HG03045 (cell line): ENCODE data around the gene C2orf92.
"Not testable (repeated sequence)": the region's sequence is repeated elsewhere in the genome, so short reads cannot be mapped to it uniquely, and the experiment has no call there.

Experiments used
- ATAC-seq: cut with Tn5 transposase; IDR thresholded peaks from one replicate; pipeline ENCODE4 v1.9.1; 2021; ENCODE audit warnings: mild to moderate bottlenecking, moderate library complexity; ENCODE audit not compliant: unreplicated experiment

C2orf92 gene

GRCh38 chr2:97688062-97688827, 18.7 kb downstream of the C2orf92 start:
- ATAC-seq = no peak

GRCh38 chr2:97691166-97691565, 21.7 kb downstream of the C2orf92 start:
- no peak for ATAC-seq

GRCh38 chr2:97693476-97693875, 24.0 kb downstream of the C2orf92 start:
- no peak for ATAC-seq

DNA sequence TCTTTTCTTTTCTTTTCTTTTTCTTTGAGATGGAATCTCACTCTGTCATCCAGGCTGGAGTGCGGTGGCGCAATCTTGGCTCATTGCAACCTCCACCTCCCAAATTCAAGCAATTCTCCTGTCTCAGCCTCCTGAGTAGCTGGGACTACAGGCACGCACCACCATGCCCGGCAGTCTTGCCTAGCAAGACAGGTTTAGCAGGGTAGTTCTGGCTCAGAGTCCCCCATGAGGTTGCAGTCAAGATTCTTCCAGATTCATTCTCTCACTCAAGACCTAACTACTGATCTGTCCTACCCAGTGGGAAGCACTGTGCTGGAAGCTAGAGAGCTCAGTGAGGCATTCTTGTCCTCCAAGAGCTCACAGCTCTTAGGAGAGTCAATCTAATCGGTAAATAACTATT, 26.2 kb downstream of the C2orf92 start:
- ATAC-seq = no peak

DNA sequence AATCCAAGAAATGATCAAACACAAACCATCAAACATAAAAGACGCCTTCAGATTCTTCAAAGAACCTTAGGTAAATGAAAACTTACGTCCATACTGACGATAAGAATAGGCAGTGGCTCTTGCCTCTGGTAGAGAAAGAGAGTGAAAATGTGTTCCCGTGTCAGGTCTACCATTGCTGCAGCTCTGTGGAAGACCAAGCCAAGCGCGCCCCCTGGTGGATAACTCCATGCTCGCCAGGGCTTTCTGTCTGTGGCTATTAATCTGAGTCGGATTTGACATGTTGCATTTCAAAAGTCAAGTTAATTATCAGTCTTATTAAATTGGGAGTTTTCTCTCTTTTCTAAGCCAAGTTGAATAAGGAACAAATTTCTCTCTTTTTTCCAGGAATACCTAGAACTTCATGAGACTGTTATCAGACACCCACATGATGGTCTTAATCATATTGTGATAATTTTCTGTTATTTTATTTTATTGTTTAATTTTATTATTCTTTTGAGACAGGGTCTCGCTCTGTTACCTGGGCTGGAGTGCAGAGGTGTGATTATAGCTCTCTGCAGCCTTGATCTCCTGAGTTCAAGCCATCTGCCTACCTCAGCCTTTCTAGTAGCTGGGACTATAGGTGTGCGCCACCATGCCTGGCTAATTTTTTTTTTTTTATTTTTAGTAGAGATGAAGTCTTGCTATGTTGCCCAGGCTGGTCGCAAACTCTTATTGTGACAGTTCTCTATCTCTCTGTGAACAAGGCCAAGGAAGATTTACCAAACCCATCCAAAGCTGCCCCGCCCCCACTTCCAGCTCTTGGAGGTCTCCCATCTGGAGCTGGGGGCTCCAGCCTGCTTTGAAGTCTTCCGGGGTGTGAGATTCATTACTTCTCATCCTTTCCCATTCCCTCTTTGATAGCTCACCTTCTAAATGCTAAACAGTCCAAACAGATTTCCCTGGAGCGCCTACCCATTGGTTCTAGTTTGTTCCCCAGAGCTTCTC, 28.0 kb downstream of the C2orf92 start:
- ATAC-seq = peak; percentile 60

DNA sequence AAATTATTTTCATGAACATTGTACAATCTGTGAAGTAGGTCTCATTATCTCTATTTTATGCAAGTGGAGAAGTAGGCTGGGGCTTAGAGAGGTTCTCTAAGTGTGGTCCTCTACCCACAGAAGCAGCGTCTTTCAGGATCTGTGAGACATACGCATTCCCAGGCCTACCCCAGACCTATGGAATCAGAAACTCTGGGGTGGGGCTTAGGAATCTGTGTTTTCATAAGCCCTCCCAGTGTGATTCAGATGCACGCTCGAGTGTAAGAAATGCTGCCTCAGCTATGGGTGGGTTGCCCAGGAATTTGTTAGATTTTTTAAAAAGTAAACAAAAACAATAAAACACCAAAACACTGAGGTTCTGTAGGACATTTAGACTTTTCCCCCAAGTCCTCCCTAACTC, 29.0 kb downstream of the C2orf92 start:
- ATAC-seq = no peak

DNA sequence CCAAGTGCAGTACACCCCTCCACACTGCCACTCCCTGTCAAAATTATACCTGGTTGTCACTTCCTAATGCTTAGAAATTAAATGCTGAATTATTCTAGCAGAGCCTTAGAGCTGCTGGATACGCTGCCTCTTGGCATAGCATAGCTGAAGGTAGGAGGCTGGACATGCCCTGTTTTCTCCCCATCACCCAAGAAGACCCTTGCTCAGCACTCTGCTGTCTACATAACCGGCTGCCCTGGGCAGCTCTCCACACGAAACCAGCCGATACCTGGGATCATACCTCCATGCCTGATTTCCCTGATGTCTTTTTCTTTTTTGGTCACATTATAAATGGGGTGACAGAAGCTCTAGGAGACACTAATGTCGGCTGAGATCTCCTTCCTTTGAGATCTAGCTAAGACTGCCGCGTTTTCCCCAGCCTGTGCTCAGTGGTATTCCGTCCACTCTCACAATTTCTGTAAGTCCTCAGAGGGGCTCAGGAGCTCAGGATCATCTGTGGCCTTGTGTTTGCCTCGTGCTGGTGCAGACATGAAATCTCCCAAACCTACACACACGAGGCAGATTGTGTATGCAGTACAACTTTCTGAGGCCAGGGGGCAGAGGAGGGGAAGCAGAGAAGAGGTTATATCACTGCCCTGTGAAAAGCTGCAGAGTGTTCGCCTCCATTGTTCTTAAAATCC, 30.4 kb downstream of the C2orf92 start:
- no peak for ATAC-seq

DNA sequence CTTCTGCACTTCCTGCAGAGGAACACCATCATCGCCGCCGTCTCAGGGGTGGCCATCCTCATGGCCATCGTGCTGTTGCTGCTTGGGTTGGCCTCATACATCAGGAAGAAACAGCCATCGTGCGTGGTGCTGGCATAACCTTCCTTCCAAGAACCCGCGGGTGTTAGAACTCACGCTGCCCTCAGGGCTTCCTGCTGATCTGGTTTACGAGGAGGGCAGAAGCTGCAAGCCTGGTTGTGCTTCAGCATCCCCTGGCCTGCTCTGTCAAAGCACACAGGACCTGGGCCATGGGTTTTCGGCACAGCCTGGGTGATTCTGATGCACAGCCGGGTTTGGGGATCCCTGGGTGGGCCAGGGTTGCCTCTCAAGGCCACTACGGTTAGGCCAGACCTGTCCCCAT, 31.7 kb downstream of the C2orf92 start:
- ATAC-seq = no peak

GRCh38 chr2:97701851-97702465, 32.4 kb downstream of the C2orf92 start:
- ATAC-seq = no peak

DNA sequence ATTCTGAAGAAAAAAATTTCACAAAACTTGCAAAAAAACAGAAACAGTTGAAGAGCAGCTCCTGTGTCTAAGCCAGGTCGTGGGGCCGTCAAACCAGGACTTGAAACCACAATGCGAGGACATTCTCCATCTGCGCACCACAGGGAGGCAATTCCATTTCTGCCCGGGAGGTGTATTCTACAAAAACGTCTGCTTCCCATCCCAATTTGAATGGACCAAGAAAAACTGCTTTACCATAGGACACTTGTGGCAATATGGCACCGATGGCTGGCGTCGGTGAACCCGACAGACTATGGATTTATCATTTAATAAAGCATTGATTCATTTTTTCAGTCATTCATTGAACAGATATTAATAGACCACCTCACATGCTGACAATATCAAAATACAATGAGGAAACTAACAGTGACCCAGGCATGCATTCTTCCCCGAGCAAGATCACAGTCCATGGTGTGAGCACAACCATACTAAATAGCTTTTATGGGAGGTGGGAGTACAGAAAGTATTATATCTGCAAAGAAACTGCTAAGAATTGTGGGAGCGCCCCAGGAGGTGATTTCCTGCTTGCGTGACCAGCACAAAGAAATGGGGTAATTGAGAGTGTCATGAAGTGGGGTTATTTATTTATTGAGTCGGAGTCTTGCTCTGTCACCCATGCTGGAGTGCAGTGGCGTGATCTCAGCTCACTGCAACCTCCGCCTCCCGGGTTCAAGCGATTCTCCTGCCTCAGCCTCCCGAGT, 33.4 kb downstream of the C2orf92 start:
- ATAC-seq = no peak

GRCh38 chr2:97703741-97704140, 34.2 kb downstream of the C2orf92 start:
- no peak for ATAC-seq

- no peak for ATAC-seq
Observed at GRCh38 chr2:97704989-97705388, 35.5 kb downstream of the C2orf92 start.

DNA sequence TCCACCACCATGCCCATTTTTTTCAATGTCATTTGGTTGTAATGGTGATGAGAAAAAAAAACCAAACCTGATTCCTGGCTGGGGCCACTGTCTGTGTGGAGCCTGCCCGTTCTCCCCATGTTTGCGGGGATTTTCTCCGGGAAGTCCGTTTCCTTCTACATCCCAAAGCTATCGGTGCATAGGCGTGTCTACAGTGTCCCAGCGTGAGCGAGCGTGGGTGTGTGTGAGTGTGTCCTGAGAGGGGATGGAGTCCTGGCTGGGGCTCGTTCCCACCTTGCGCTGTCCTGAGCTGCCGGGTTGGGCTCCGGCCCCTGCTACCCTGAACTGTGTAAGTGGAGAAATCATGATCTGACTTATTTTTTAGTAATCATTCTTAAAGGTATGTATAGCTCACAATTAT, 36.6 kb downstream of the C2orf92 start:
- ATAC-seq = no peak

DNA sequence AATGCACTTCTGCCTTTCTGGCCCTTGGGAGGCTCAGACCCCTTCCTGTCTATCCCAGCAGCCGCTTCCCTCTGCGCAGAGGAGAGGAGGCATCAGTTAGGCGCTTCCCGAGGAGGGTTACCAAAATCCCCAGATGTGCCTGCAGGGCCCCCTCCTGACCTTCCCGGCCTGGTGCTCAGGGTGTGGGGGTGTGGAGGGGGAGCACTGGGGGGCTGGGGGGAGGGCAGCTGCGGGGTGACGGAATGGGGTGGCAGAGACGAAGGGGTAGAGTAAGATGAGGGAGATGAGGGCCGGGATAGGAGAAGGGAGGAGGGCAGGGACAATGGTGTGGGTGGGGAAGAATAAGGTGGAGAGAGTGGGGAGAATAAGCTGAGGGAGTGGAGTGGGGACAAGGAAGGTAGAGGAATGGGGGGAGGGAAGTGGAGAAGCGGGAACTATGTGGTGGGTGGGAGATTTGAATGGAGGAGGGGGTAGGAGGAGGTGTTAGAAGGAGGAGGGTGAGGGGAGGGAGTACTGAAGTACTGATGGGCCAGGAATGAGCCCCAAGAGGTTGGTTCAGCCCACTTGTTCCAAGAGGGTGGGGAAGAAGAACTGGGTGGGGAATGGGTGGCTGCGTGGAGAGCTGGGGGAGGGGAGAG, 37.3 kb downstream of the C2orf92 start:
- no peak for ATAC-seq

GRCh38 chr2:97707362-97708047, 38.0 kb downstream of the C2orf92 start:
- no peak for ATAC-seq

DNA sequence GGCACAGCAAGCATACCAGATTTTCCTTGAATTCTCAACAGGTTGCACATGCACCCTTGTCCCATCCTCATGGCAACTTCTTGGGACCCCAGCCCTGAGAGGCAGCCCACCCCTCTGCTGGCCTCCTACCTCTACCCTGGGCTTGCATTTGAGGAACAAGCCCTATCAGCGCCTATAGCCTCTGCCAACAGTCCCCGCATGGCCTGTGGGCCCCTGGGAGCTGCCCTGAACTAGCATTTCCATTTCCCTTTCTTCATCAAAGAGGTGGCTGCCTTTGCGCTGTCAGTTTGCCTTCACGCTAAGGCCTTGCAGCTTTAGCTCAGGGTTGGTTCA, 38.5 kb downstream of the C2orf92 start:
- no peak for ATAC-seq

GRCh38 chr2:97708608-97709007, 39.1 kb downstream of the C2orf92 start:
- no peak for ATAC-seq

DNA sequence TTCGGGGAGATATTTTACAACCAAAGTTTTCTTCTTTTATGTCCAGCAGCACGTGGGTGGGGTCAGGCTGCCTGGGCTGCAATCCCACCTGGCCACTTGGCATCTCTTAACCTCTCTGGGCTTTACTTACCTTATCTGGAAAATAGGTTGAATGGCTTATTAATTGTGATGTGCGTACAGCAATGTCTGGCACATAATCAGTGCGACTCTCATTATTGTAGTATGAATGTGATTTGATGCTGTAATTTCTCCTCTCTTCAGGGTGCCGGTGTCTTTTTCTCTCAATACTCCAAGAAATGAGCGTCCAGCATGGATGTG, 41.8 kb downstream of the C2orf92 start:
- ATAC-seq = no peak

DNA sequence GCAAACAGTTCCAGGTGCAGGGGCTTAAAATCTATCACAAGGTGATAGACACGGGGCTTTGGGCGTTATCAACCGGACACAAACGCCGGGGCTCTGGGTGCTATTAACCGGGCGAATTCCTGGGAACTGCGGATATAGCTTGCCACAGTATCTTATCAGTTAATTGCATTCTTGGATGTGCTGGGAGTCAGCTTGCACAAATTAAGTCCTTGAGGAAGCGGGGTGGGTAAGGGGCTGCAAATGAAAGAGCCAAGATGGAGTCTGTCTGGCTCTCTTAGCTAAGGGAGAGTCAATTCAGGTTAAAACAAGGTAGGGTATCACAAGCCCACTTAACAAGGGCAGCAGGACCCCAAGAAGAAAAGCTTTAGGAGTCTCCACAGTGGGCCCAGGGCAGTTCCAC, 42.7 kb downstream of the C2orf92 start:
- ATAC-seq = not testable (repeated sequence)
